GM12878 (cell line): ENCODE results near the gene DLEC1. TPM values are rescaled to one million over a fixed set of nuclear protein-coding genes. Genes with fewer than 3 reads are reported as not detected.

Experiments used
- ATAC-seq: fragments of 200-7000 bp; cut with Tn5 transposase; 3 replicates; pipeline ENCODE4 v1.9.1; 2020; ENCODE audit warnings: mild to moderate bottlenecking, moderate library complexity
- BruUV-seq: library from RNA; stranded (reverse); fragments of 400-500 nt; replicated peaks from 2 replicates; lab custom pipeline; 2021; lab: Mats Ljungman, UMichigan
- CTCF ChIA-PET: fragments of 300-600 bp; sonication (Branson Sonifier 250); formaldehyde crosslinking; extraction: SDS; loops from one replicate; lab custom pipeline; 2021; ENCODE audit warnings: inconsistent platforms; lab: Yijun Ruan, JAX
- POLR2A ChIA-PET: fragments of 350-600 bp; formaldehyde crosslinking; extraction: SDS; loops from one replicate; lab custom pipeline; 2021; ENCODE audit warnings: inconsistent platforms; lab: Charles Lee
- RAD21 ChIA-PET: fragments of 300-600 bp; sonication (Branson Sonifier 250); formaldehyde crosslinking; loops from one replicate; lab custom pipeline; 2023; ENCODE audit warnings: antibody characterized with exemption; ENCODE audit not compliant: unreplicated experiment; lab: Charles Lee
- SMC1A ChIA-PET: fragments of 300-600 bp; sonication (Branson Sonifier 250); formaldehyde crosslinking; loops from one replicate; lab custom pipeline; 2023; ENCODE audit not compliant: unreplicated experiment, uncharacterized antibody; lab: Charles Lee
- DNase-seq: peaks from one replicate; pipeline ENCODE4 v3.0.0-alpha.2; 2011; ENCODE audit warnings: low read depth, low spot score
- FAIRE-seq: peaks from 3 replicates; lab custom pipeline; 2011; peaks lifted over from hg19 to GRCh38; lab: Jason Lieb, UNC
- H2AFZ ChIP-seq: 2 replicates; pipeline ENCODE4 v1.6.0; 2011; ENCODE audit warnings: low read depth, low read length, control low read depth; ENCODE audit not compliant: control insufficient read depth
- H3K27ac ChIP-seq: 2 replicates; pipeline ENCODE4 v1.5.1; 2011; ENCODE audit warnings: control low read depth; ENCODE audit not compliant: control insufficient read depth, insufficient read depth
- H3K27me3 ChIP-seq, 2 experiments: replicated peaks in 1 of 2; 2 replicates each; pipeline versions ENCODE4 v1.6.0 to v1.6.1; 2011; ENCODE audit warnings: low read length in 1 of 2; ENCODE audit not compliant: control insufficient read depth in 2 of 2, insufficient read depth in 2 of 2
- H3K36me3 ChIP-seq, 2 experiments: 2 replicates each; pipeline ENCODE4 v1.5.1; 2011; ENCODE audit warnings: low read length in 1 of 2; ENCODE audit not compliant: control insufficient read depth in 2 of 2, insufficient read depth in 2 of 2
- H3K4me1 ChIP-seq: 2 replicates; pipeline ENCODE4 v1.6.1; 2011; ENCODE audit warnings: mild to moderate bottlenecking, low read length, moderate library complexity, mixed read lengths; ENCODE audit not compliant: control insufficient read depth, insufficient read depth
- H3K4me2 ChIP-seq: 2 replicates; pipeline ENCODE4 v1.6.0; 2011; ENCODE audit warnings: control low read depth; ENCODE audit not compliant: control insufficient read depth, insufficient read depth
- H3K4me3 ChIP-seq: fragments of 200-600 bp; sonication (generic); 2 replicates; pipeline ENCODE4 v1.5.1; 2016
- H3K79me2 ChIP-seq: 2 replicates; pipeline ENCODE4 v1.6.0; 2011; ENCODE audit warnings: low read length; ENCODE audit not compliant: control insufficient read depth, insufficient read depth
- H3K9ac ChIP-seq: 2 replicates; pipeline ENCODE4 v1.8.0; 2011; ENCODE audit warnings: low read length, control low read depth, mixed read lengths; ENCODE audit not compliant: control insufficient read depth, insufficient read depth
- H3K9me3 ChIP-seq: replicated peaks from 3 replicates; pipeline ENCODE4 v1.5.1; 2011; ENCODE audit warnings: mild to moderate bottlenecking, low read length; ENCODE audit not compliant: control insufficient read depth, insufficient read depth
- H4K20me1 ChIP-seq: 2 replicates; pipeline ENCODE4 v1.6.0; 2011; ENCODE audit not compliant: control insufficient read depth, insufficient read depth
- ATF2 ChIP-seq: IDR thresholded peaks from 2 replicates; pipeline ENCODE4 v1.6.1; 2012; ENCODE audit warnings: low read length, inconsistent platforms
- ATF3 ChIP-seq: IDR thresholded peaks from 2 replicates; pipeline ENCODE4 v1.6.1; 2011; ENCODE audit warnings: low read depth, mild to moderate bottlenecking, low read length, moderate library complexity, borderline replicate concordance; ENCODE audit errors: extremely low read depth
- ESRRA ChIP-seq: IDR thresholded peaks from 2 replicates; pipeline ENCODE4 v1.6.1; 2012; ENCODE audit warnings: mild to moderate bottlenecking, low read length, improper control_type of control experiment
- JUNB ChIP-seq: IDR thresholded peaks from 2 replicates; pipeline ENCODE4 v1.6.1; 2016; ENCODE audit warnings: antibody characterized with exemption, mild to moderate bottlenecking
- NBN ChIP-seq: fragments of 450-650 bp; IDR thresholded peaks from 2 replicates; pipeline ENCODE4 v1.6.1; 2016
- NR2F1 ChIP-seq: fragments of 450-650 bp; conservative IDR thresholded peaks from 2 replicates; pipeline ENCODE4 v1.6.1; 2017; ENCODE audit warnings: mild to moderate bottlenecking
- RFX5 ChIP-seq: IDR thresholded peaks from 2 replicates; pipeline ENCODE4 v1.6.1; 2011; ENCODE audit warnings: low read depth, low read length, improper control_type of control experiment
- SMARCA5 ChIP-seq: fragments of 450-650 bp; IDR thresholded peaks from 2 replicates; pipeline ENCODE4 v1.6.1; 2017; ENCODE audit warnings: mild to moderate bottlenecking
- TBL1XR1 ChIP-seq: IDR thresholded peaks from 2 replicates; pipeline ENCODE4 v1.6.1; 2012; ENCODE audit warnings: low read depth, low read length, improper control_type of control experiment
- ZBTB4 ChIP-seq: fragments of 450-650 bp; formaldehyde crosslinking; IDR thresholded peaks from 2 replicates; pipeline ENCODE4 v1.4.0; 2022; ENCODE audit warnings: mild to moderate bottlenecking, moderate library complexity
- WGBS: methylation state at CpG from one replicate; pipeline ENCODE4 v1.1.6; 2016; ENCODE audit warnings: low lambda C conversion rate; ENCODE audit not compliant: insufficient replicate concordance, insufficient coverage; ENCODE audit errors: missing lambda C conversion rate; 5-methylcytosine and 5-hydroxymethylcytosine counted together
- in situ Hi-C: fragments of 300-500 bp; cut with MboI; formaldehyde crosslinking; loops from 9 replicates; pipeline ENCODE4 v1.14.3; 2018; ENCODE audit warnings: mixed read lengths
- intact Hi-C: fragments of 100-400 bp; cut with micrococcal nuclease; formaldehyde crosslinking; loops from one replicate; pipeline ENCODE4 v1.14.2; 2022; ENCODE audit not compliant: unreplicated experiment
- polyA plus RNA-seq, 11 experiments: library from polyadenylated mRNA; depleted of rRNA in 4 of 11; unstranded in 6 of 11; stranded (reverse) in 5 of 11; fragments of >200 nt; fragmentation: Nextera tagmentation in 4 of 11; fragmentation: Illumina TruSeq in 1 of 11; extraction: Ambion mirVana in 4 of 11; extraction: Trizol in 1 of 11; gene quantifications; 1 replicate in 1 of 11; 2 replicates in 10 of 11; pipeline versions ENCODE4 v1.2.1 to v1.2.3, GENCODE V29; 2011 to 2016; ENCODE audit warnings: inconsistent platforms in 2 of 11, missing spikeins in 2 of 11, low read depth in 1 of 11
- total RNA-seq, 4 experiments: library from RNA; depleted of rRNA in 3 of 4; stranded (reverse); fragments of >200 nt in 3 of 4; fragmentation: Illumina TruSeq in 1 of 4; extraction: Trizol in 1 of 4; gene quantifications; 2 replicates each; pipeline versions ENCODE4 v1.2.1 to v1.2.3, GENCODE V29; 2013 to 2021

The DLEC1 gene
- total and polyA plus RNA-seq, 10 of the 15 experiments (the other 5 are each of a cell fraction or from before 2014, with no cell fraction given) = 0.03 to 0.29 (median 0.07) TPM; not detected in 3

GRCh38 chr3:38097446-38098375 lies 58.7 kb downstream of the DLEC1 start:
- SMC1A ChIA-PET = no interaction called here
- Histone ChIP-seq H3K36me3 (no peaks in the 10 kb centered on the region), H3K4me3 (no peak overlapping the region), H3K9ac (no peak overlapping the region), H3K9me3 (no peaks in the 10 kb centered on the region), H3K79me2 (no peaks in the 10 kb centered on the region), H2AFZ (no peak overlapping the region), H3K4me1 (peaks cover 6% of the 10 kb centered on the region; the same call in 1 of the 2 replicates), H3K27me3 (peaks cover 0 to 4% of the 10 kb centered on the region in 2 experiments; a peak in 3 of 4 replicates)
- DNase-seq = no peak
- intact Hi-C loops (no loop called here), in situ Hi-C loops (no loop called here)
- POLR2A ChIA-PET = interaction anchor here (0.5 kb wide), 1 partner anchor 320 kb away, joined by 3 read pairs; no protein-coding TSS in a partner anchor
- no TSS peak for BruUV-seq
- TF ChIP-seq SMARCA5 (no peak), ESRRA (no peak), NR2F1 (no peak), TBL1XR1 (no peak)
- TF ChIP-seq, all 136 proteins: peak for 0
- ATAC-seq (no peak), FAIRE-seq (no peak)
- ChIA-PET CTCF (no interaction called here), RAD21 (no interaction called here)
- H4K20me1 ChIP-seq = no peaks in the 10 kb centered on the region
- no peak overlapping the region for H3K4me2 ChIP-seq
- no peak overlapping the region for H3K27ac ChIP-seq
- 36% methylated on average over 19 of the region's 19 CpGs for WGBS

GRCh38 chr3:38098376-38098723 lies 59.3 kb downstream of the DLEC1 start:
- Histone ChIP-seq H3K36me3 (no peaks in the 10 kb centered on the region), H3K79me2 (no peaks in the 10 kb centered on the region), H4K20me1 (no peaks in the 10 kb centered on the region), H3K9me3 (no peaks in the 10 kb centered on the region), H2AFZ (no peak overlapping the region), H3K4me2 (no peak overlapping the region), H3K9ac (no peak overlapping the region), H3K4me3 (no peak overlapping the region), H3K4me1 (no peaks in the 10 kb centered on the region; the same call in 1 of the 2 replicates), H3K27ac (no peak overlapping the region), H3K27me3 (peaks cover 0 to 4% of the 10 kb centered on the region in 2 experiments; a peak in 3 of 4 replicates)
- ATAC-seq = no peak
- CTCF ChIA-PET = no interaction called here
- SMC1A ChIA-PET = no interaction called here
- no TSS peak for BruUV-seq
- no peak for DNase-seq
- no peak for FAIRE-seq
- in situ Hi-C loops (no loop called here), intact Hi-C loops (no loop called here)
- RAD21 ChIA-PET = no interaction called here
- 49% methylated on average over 9 of the region's 9 CpGs for WGBS
- POLR2A ChIA-PET = interaction anchor here (0.5 kb wide), 1 partner anchor 320 kb away, joined by 3 read pairs; no protein-coding TSS in a partner anchor
- no peak for TF ChIP-seq ZBTB4
- no peak for TF ChIP-seq ATF2
- TF ChIP-seq NBN = no peak
- no peak for TF ChIP-seq RFX5
- no peak for TF ChIP-seq ATF3
- no peak for TF ChIP-seq JUNB
